ENCODE measurements around the gene LRRC4C. TPM values are rescaled to one million over a fixed set of nuclear protein-coding genes. Genes with fewer than 3 reads are reported as not detected.

LRRC4C gene
- total RNA-seq, 1 experiment from 2014 or later, result not detected

GRCh38 chr11:40274017-40274416 lies 1185.4 kb downstream of the LRRC4C start:
- ChIA-PET POLR2A (no interaction called here), CTCF (interaction anchor here (0.6 to 1.0 kb wide), 2 partner anchors 17 to 281 kb away, joined by 3 to 6 read pairs; no protein-coding TSS in a partner anchor)
- Mint-ChIP-seq H3K27ac (ENCODE audit: low read depth, unreplicated experiment) (no peak overlapping the region), H3K9me3 (ENCODE audit: unreplicated experiment) (no peaks in the 10 kb centered on the region), H3K4me3 (ENCODE audit: unreplicated experiment) (no peak overlapping the region), H3K4me1 (ENCODE audit: insufficient read depth, unreplicated experiment) (no peaks in the 10 kb centered on the region), H3K27me3 (ENCODE audit: insufficient read depth, unreplicated experiment) (no peaks in the 10 kb centered on the region), H3K36me3 (ENCODE audit: insufficient read depth, unreplicated experiment) (no peaks in the 10 kb centered on the region)
- BruUV-seq (replicated peaks), result no TSS peak
- DNase-seq (ENCODE audit: unreplicated experiment), result peak; percentile 39
- intact Hi-C loops (cut with micrococcal nuclease), result no loop called here
- no peak for TF ChIP-seq CTCF (IDR thresholded peaks at IDR 0.05; ENCODE audit: unreplicated experiment)

- Mint-ChIP-seq H3K9me3 (ENCODE audit: unreplicated experiment) (no peaks in the 10 kb centered on the region), H3K27me3 (ENCODE audit: insufficient read depth, unreplicated experiment) (no peaks in the 10 kb centered on the region), H3K4me1 (ENCODE audit: insufficient read depth, unreplicated experiment) (no peaks in the 10 kb centered on the region), H3K36me3 (ENCODE audit: insufficient read depth, unreplicated experiment) (no peaks in the 10 kb centered on the region), H3K4me3 (ENCODE audit: unreplicated experiment) (no peak overlapping the region), H3K27ac (ENCODE audit: low read depth, unreplicated experiment) (no peak overlapping the region)
- TF ChIP-seq CTCF (IDR thresholded peaks at IDR 0.05; ENCODE audit: unreplicated experiment), result no peak
- POLR2A ChIA-PET, result no interaction called here
- no TSS peak for BruUV-seq (replicated peaks)
- intact Hi-C loops (cut with micrococcal nuclease), result no loop called here
- CTCF ChIA-PET, result interaction anchor here (0.6 to 1.8 kb wide), 2 partner anchors 21 to 281 kb away, joined by 3 to 6 read pairs; no protein-coding TSS in a partner anchor
- no peak for DNase-seq (ENCODE audit: unreplicated experiment)
These were observed 1186.2 kb downstream of the LRRC4C start for GRCh38 chr11:40273192-40273732.

- no peak overlapping the region for H3K27ac Mint-ChIP-seq (ENCODE audit: low read depth, unreplicated experiment)
- intact Hi-C loops (cut with micrococcal nuclease), result no loop called here
- H3K36me3 Mint-ChIP-seq (ENCODE audit: insufficient read depth, unreplicated experiment), result no peaks in the 10 kb centered on the region
- ChIA-PET POLR2A (no interaction called here), CTCF (interaction anchor here (0.9 kb wide), 1 partner anchor 22 kb away, joined by 3 read pairs; no protein-coding TSS in a partner anchor)
- no peak for TF ChIP-seq CTCF (IDR thresholded peaks at IDR 0.05; ENCODE audit: unreplicated experiment)
- BruUV-seq (replicated peaks), result no TSS peak
- H3K4me1 Mint-ChIP-seq (ENCODE audit: insufficient read depth, unreplicated experiment), result no peaks in the 10 kb centered on the region
- no peak for DNase-seq (ENCODE audit: unreplicated experiment)
- H3K4me3 Mint-ChIP-seq (ENCODE audit: unreplicated experiment), result no peak overlapping the region
- H3K27me3 Mint-ChIP-seq (ENCODE audit: insufficient read depth, unreplicated experiment), result no peaks in the 10 kb centered on the region
- H3K9me3 Mint-ChIP-seq (ENCODE audit: unreplicated experiment), result no peaks in the 10 kb centered on the region
These were observed 1188.1 kb downstream of the LRRC4C start for GRCh38 chr11:40271361-40271760.

GRCh38 chr11:40269865-40270264 lies 1189.6 kb downstream of the LRRC4C start:
- ChIA-PET POLR2A (no interaction called here), CTCF (interaction anchor here (0.7 kb wide), 1 partner anchor 178 kb away, joined by 3 read pairs; no protein-coding TSS in a partner anchor)
- H3K27me3 Mint-ChIP-seq (ENCODE audit: insufficient read depth, unreplicated experiment), result no peaks in the 10 kb centered on the region
- H3K4me3 Mint-ChIP-seq (ENCODE audit: unreplicated experiment), result no peak overlapping the region
- H3K9me3 Mint-ChIP-seq (ENCODE audit: unreplicated experiment), result no peaks in the 10 kb centered on the region
- DNase-seq (ENCODE audit: unreplicated experiment), result no peak
- no peak overlapping the region for H3K27ac Mint-ChIP-seq (ENCODE audit: low read depth, unreplicated experiment)
- no peaks in the 10 kb centered on the region for H3K36me3 Mint-ChIP-seq (ENCODE audit: insufficient read depth, unreplicated experiment)
- intact Hi-C loops (cut with micrococcal nuclease), result no loop called here
- no TSS peak for BruUV-seq (replicated peaks)
- no peaks in the 10 kb centered on the region for H3K4me1 Mint-ChIP-seq (ENCODE audit: insufficient read depth, unreplicated experiment)
- TF ChIP-seq CTCF (IDR thresholded peaks at IDR 0.05; ENCODE audit: unreplicated experiment), result no peak

Data from MCF 10A (cell line).